Endothelial cell of umbilical vein (primary cell): ENCODE measurements around the gene DDHD1. TPM values are rescaled to one million over a fixed set of nuclear protein-coding genes. Genes with fewer than 3 reads are reported as not detected.

Experiments used
- BruUV-seq: library from RNA; stranded (reverse); fragments of 400-500 nt; replicated peaks from 2 replicates; lab custom pipeline; 2021; lab: Mats Ljungman, UMichigan
- CTCF ChIA-PET: fragments of 300-600, 350-600 bp; sonication (Branson Sonifier 250); formaldehyde crosslinking; loops from one replicate; lab custom pipeline; 2021; ENCODE audit warnings: antibody characterized with exemption, inconsistent platforms; lab: Charles Lee
- POLR2A ChIA-PET: fragments of 300-600, 350-600 bp; sonication (Branson Sonifier 250); formaldehyde crosslinking; loops from one replicate; lab custom pipeline; 2021; ENCODE audit warnings: antibody characterized with exemption, inconsistent platforms; lab: Charles Lee
- DNase-seq: peaks from one replicate; pipeline ENCODE4 v3.0.0-alpha.2; 2011; ENCODE audit warnings: low read depth, low spot score
- FAIRE-seq: peaks from 2 replicates; lab custom pipeline; 2011; peaks lifted over from hg19 to GRCh38; lab: Jason Lieb, UNC
- H2AFZ ChIP-seq: 2 replicates; pipeline ENCODE4 v1.6.0; 2012; ENCODE audit warnings: low read depth, low read length, control low read depth, inconsistent platforms
- H3K27ac ChIP-seq: 2 replicates; pipeline ENCODE4 v1.5.1; 2011; ENCODE audit warnings: low read depth, mild to moderate bottlenecking, control low read depth, low read length, moderate library complexity; ENCODE audit not compliant: insufficient read depth
- H3K27me3 ChIP-seq, 2 experiments: 2 replicates each; pipeline versions ENCODE4 v1.6.0 to v1.6.1; 2011; ENCODE audit warnings: low read length in 2 of 2, mixed read lengths in 1 of 2; ENCODE audit not compliant: control insufficient read depth in 2 of 2, insufficient read depth in 2 of 2
- H3K36me3 ChIP-seq, 2 experiments: 2 replicates in 1 of 2; 3 replicates in 1 of 2; pipeline ENCODE4 v1.5.1; 2011; ENCODE audit warnings: low read length in 2 of 2, mild to moderate bottlenecking in 1 of 2, moderate library complexity in 1 of 2; ENCODE audit not compliant: control insufficient read depth in 2 of 2, insufficient read depth in 2 of 2; ENCODE audit errors: extremely low read depth in 1 of 2
- H3K4me1 ChIP-seq: 3 replicates; pipeline ENCODE4 v1.5.1; 2011; ENCODE audit warnings: mild to moderate bottlenecking, low read length; ENCODE audit not compliant: control insufficient read depth, insufficient read depth; ENCODE audit errors: extremely low read depth
- H3K4me2 ChIP-seq: 2 replicates; pipeline ENCODE4 v1.6.1; 2011; ENCODE audit warnings: low read length, control low read depth, mixed read lengths; ENCODE audit not compliant: insufficient read depth
- H3K4me3 ChIP-seq, 3 experiments: fragments of 200-600 bp in 1 of 3; sonication (generic), shearing (Covaris generic) in 1 of 3; replicated peaks in 1 of 3; 2 replicates each; pipeline ENCODE4 v1.5.1; 2011 to 2016; ENCODE audit warnings: control low read depth in 3 of 3, low read length in 3 of 3, mild to moderate bottlenecking in 2 of 3, inconsistent platforms in 1 of 3, low read depth in 1 of 3, moderate library complexity in 1 of 3; ENCODE audit not compliant: insufficient read depth in 1 of 3
- H3K79me2 ChIP-seq: 2 replicates; pipeline ENCODE4 v1.6.0; 2012; ENCODE audit warnings: low read length, inconsistent platforms; ENCODE audit not compliant: control insufficient read depth, insufficient read depth
- H3K9ac ChIP-seq: replicated peaks from 2 replicates; pipeline ENCODE3; 2011; ENCODE audit warnings: low read length, control low read depth; ENCODE audit not compliant: insufficient read depth; ENCODE audit errors: extremely low read depth
- H3K9me1 ChIP-seq: replicated peaks from 3 replicates; pipeline ENCODE4 v1.6.0; 2011; ENCODE audit warnings: mild to moderate bottlenecking, low read length; ENCODE audit not compliant: control insufficient read depth, insufficient read depth; ENCODE audit errors: extremely low read depth
- H3K9me3 ChIP-seq: replicated peaks from 2 replicates; pipeline ENCODE4 v1.5.1; 2012; ENCODE audit warnings: low read length, inconsistent platforms; ENCODE audit not compliant: control insufficient read depth, insufficient read depth
- H4K20me1 ChIP-seq: replicated peaks from 2 replicates; pipeline ENCODE3; 2011; ENCODE audit warnings: mild to moderate bottlenecking, low read length; ENCODE audit not compliant: control insufficient read depth, insufficient read depth; ENCODE audit errors: extremely low read depth
- EZH2 ChIP-seq: IDR thresholded peaks from 2 replicates; pipeline ENCODE4 v1.6.1; 2012; ENCODE audit warnings: borderline replicate concordance, low read depth, mild to moderate bottlenecking, moderate library complexity, low read length, inconsistent platforms; ENCODE audit not compliant: severe bottlenecking
- JUN ChIP-seq: IDR thresholded peaks from 2 replicates; pipeline ENCODE4 v1.6.1; 2011; ENCODE audit warnings: borderline replicate concordance, low read depth; ENCODE audit not compliant: insufficient read length, insufficient read depth
- MYC ChIP-seq: IDR thresholded peaks from one replicate; pipeline ENCODE4 v1.6.1; 2011; ENCODE audit warnings: mild to moderate bottlenecking, low read depth, low read length
- POLR2A ChIP-seq: IDR thresholded peaks from 2 replicates; pipeline ENCODE4 v1.6.1; 2012; ENCODE audit warnings: low read depth, mild to moderate bottlenecking, control low read depth, low read length
- POLR2AphosphoS5 ChIP-seq: IDR thresholded peaks from 2 replicates; pipeline ENCODE4 v1.6.1; 2012; ENCODE audit warnings: low read depth, mild to moderate bottlenecking, control low read depth, low read length, moderate library complexity; ENCODE audit not compliant: insufficient read depth
- dilution Hi-C: fragments of 300-500 bp; cut with MboI; formaldehyde crosslinking; loops from one replicate; pipeline ENCODE4 v1.15.0; 2019; ENCODE audit warnings: low sequenced_read_pairs; ENCODE audit not compliant: extremely low pct_ligation_motif_present
- intact Hi-C: fragments of 100-400 bp; cut with micrococcal nuclease; formaldehyde crosslinking; loops from one replicate; pipeline ENCODE4 v1.10.0; 2022
- polyA plus RNA-seq, 4 experiments: library from polyadenylated mRNA; depleted of rRNA in 3 of 4; stranded (reverse) in 3 of 4; unstranded in 1 of 4; fragments of >200 nt; gene quantifications; 2 replicates each; pipeline versions ENCODE4 v1.2.1 to v1.2.3, GENCODE V29; 2011 to 2012; ENCODE audit warnings: missing spikeins in 1 of 4
- total RNA-seq: library from RNA; stranded (reverse); gene quantifications from 2 replicates; pipeline ENCODE4 v1.2.3, GENCODE V29; 2021
- TF ChIP-seq, protein P1 (sequence below): IDR thresholded peaks from 2 replicates; pipeline ENCODE4 v1.6.1; 2011; ENCODE audit not compliant: insufficient read depth, insufficient read length
- TF ChIP-seq, protein P2 (sequence below), 2 donors: IDR thresholded peaks; 1 replicate in 1 of 2; 2 replicates in 1 of 2; pipeline ENCODE4 v1.5.1; 2011; ENCODE audit warnings: low read length in 2 of 2, mild to moderate bottlenecking in 2 of 2, moderate library complexity in 2 of 2, control low read depth in 1 of 2, inconsistent platforms in 1 of 2, low read depth in 1 of 2; ENCODE audit not compliant: insufficient read depth in 1 of 2; ENCODE audit errors: extremely low read depth in 1 of 2

The DDHD1 gene
- total and polyA plus RNA-seq, 2 donors (not counting 3 experiments of a cell fraction or from before 2014, with no cell fraction given), result 2.7 to 12.4 TPM

- Histone ChIP-seq H3K79me2 (no peaks in the 10 kb centered on the region), H4K20me1 (no peaks in the 10 kb centered on the region), H3K27me3 (peaks cover 0 to 5% of the 10 kb centered on the region in 2 experiments), H3K4me1 (no peaks in the 10 kb centered on the region), H3K27ac (no peak overlapping the region), H3K9me1 (no peaks in the 10 kb centered on the region), H3K9me3 (no peaks in the 10 kb centered on the region), H3K4me2 (no peak overlapping the region), H3K36me3 (no peaks in the 10 kb centered on the region), H3K9ac (no peak overlapping the region), H3K4me3 (no peak overlapping the region), H2AFZ (no peak overlapping the region)
- intact Hi-C loops (no loop called here), dilution Hi-C loops (no loop called here)
- FAIRE-seq (no peak), DNase-seq (no peak)
- CTCF ChIA-PET, result no interaction called here
- POLR2A ChIA-PET, result no interaction called here
- no TSS peak for BruUV-seq
- no peak for TF ChIP-seq EZH2
- TF ChIP-seq, protein P1, sequence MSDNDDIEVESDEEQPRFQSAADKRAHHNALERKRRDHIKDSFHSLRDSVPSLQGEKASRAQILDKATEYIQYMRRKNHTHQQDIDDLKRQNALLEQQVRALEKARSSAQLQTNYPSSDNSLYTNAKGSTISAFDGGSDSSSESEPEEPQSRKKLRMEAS, result no peak
- no peak for TF ChIP-seq POLR2A
- TF ChIP-seq MYC, result no peak
- no peak for TF ChIP-seq POLR2AphosphoS5
- no peak for TF ChIP-seq JUN
- TF ChIP-seq, protein P2, sequence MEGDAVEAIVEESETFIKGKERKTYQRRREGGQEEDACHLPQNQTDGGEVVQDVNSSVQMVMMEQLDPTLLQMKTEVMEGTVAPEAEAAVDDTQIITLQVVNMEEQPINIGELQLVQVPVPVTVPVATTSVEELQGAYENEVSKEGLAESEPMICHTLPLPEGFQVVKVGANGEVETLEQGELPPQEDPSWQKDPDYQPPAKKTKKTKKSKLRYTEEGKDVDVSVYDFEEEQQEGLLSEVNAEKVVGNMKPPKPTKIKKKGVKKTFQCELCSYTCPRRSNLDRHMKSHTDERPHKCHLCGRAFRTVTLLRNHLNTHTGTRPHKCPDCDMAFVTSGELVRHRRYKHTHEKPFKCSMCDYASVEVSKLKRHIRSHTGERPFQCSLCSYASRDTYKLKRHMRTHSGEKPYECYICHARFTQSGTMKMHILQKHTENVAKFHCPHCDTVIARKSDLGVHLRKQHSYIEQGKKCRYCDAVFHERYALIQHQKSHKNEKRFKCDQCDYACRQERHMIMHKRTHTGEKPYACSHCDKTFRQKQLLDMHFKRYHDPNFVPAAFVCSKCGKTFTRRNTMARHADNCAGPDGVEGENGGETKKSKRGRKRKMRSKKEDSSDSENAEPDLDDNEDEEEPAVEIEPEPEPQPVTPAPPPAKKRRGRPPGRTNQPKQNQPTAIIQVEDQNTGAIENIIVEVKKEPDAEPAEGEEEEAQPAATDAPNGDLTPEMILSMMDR (IDR thresholded peaks at IDR 0.05; ENCODE audit: extremely low read depth in 1 of 2, insufficient read depth in 1 of 2, low read depth in 1 of 2, low read length in 2 of 2), result no peak
Measured at GRCh38 chr14:53020193-53020932, 132.8 kb downstream of the DDHD1 start.
